ENCODE results near the gene RIT2.

Gene RIT2

GRCh38 chr18:42914476-42914875, 201.0 kb downstream of the RIT2 start:
- no peaks in the 10 kb centered on the region for H3K9me3 ChIP-seq (ENCODE audit: control insufficient read depth, insufficient read depth, low read length)

GRCh38 chr18:42909095-42909494, 206.4 kb downstream of the RIT2 start:
- Histone ChIP-seq H3K4me1 (ENCODE audit: insufficient read depth, low read length) (no peaks in the 10 kb centered on the region), H3K36me3 (ENCODE audit: insufficient read depth, low read length) (no peaks in the 10 kb centered on the region), H3K9ac (ENCODE audit: low read depth, low read length) (no peak overlapping the region), H3K9me3 (ENCODE audit: control insufficient read depth, insufficient read depth, low read length) (no peaks in the 10 kb centered on the region)

More at GRCh38 chr18:42914476-42914875, 201.0 kb downstream of the RIT2 start:
- H3K4me1 ChIP-seq (ENCODE audit: insufficient read depth, low read length): no peaks in the 10 kb centered on the region
- no peaks in the 10 kb centered on the region for H3K36me3 ChIP-seq (ENCODE audit: insufficient read depth, low read length)
- H3K9ac ChIP-seq (ENCODE audit: low read depth, low read length): no peak overlapping the region

- no peaks in the 10 kb centered on the region for H3K9me3 ChIP-seq (ENCODE audit: control insufficient read depth, insufficient read depth, low read length)
- H3K36me3 ChIP-seq (ENCODE audit: insufficient read depth, low read length): no peaks in the 10 kb centered on the region
- H3K9ac ChIP-seq (ENCODE audit: low read depth, low read length): no peak overlapping the region
- H3K4me1 ChIP-seq (ENCODE audit: insufficient read depth, low read length): no peaks in the 10 kb centered on the region
These were observed 208.7 kb downstream of the RIT2 start for GRCh38 chr18:42906761-42907160.

- Histone ChIP-seq H3K4me1 (ENCODE audit: insufficient read depth, low read length) (no peaks in the 10 kb centered on the region), H3K36me3 (ENCODE audit: insufficient read depth, low read length) (no peaks in the 10 kb centered on the region), H3K9ac (ENCODE audit: low read depth, low read length) (no peak overlapping the region), H3K9me3 (ENCODE audit: control insufficient read depth, insufficient read depth, low read length) (peaks cover 6% of the 10 kb centered on the region; the same call in 1 of the 2 replicates)
These were observed 214.3 kb downstream of the RIT2 start for GRCh38 chr18:42901161-42901560.

- Histone ChIP-seq H3K9ac (ENCODE audit: low read depth, low read length) (no peak overlapping the region), H3K36me3 (ENCODE audit: insufficient read depth, low read length) (no peaks in the 10 kb centered on the region), H3K4me1 (ENCODE audit: insufficient read depth, low read length) (no peaks in the 10 kb centered on the region; the same call in 1 of the 2 replicates), H3K9me3 (ENCODE audit: control insufficient read depth, insufficient read depth, low read length) (peaks cover 4% of the 10 kb centered on the region; the same call in 1 of the 2 replicates)
These were observed 221.5 kb downstream of the RIT2 start for GRCh38 chr18:42893977-42894376.

- no peaks in the 10 kb centered on the region for H3K36me3 ChIP-seq (ENCODE audit: insufficient read depth, low read length)
- H3K9ac ChIP-seq (ENCODE audit: low read depth, low read length): no peak overlapping the region
- no peaks in the 10 kb centered on the region; the same call in 1 of the 2 replicates for H3K4me1 ChIP-seq (ENCODE audit: insufficient read depth, low read length)
- H3K9me3 ChIP-seq (ENCODE audit: control insufficient read depth, insufficient read depth, low read length): no peaks in the 10 kb centered on the region
These were observed 223.3 kb downstream of the RIT2 start for GRCh38 chr18:42892181-42892580.

- Histone ChIP-seq H3K9ac (ENCODE audit: low read depth, low read length) (no peak overlapping the region), H3K4me1 (ENCODE audit: insufficient read depth, low read length) (no peaks in the 10 kb centered on the region; the same call in 1 of the 2 replicates), H3K9me3 (ENCODE audit: control insufficient read depth, insufficient read depth, low read length) (no peaks in the 10 kb centered on the region), H3K36me3 (ENCODE audit: insufficient read depth, low read length) (no peaks in the 10 kb centered on the region)
These were observed 223.8 kb downstream of the RIT2 start for GRCh38 chr18:42891705-42892104.

- Histone ChIP-seq H3K9me3 (ENCODE audit: control insufficient read depth, insufficient read depth, low read length) (no peaks in the 10 kb centered on the region), H3K36me3 (ENCODE audit: insufficient read depth, low read length) (no peaks in the 10 kb centered on the region), H3K9ac (ENCODE audit: low read depth, low read length) (no peak overlapping the region), H3K4me1 (ENCODE audit: insufficient read depth, low read length) (no peaks in the 10 kb centered on the region)
These were observed 232.3 kb downstream of the RIT2 start for GRCh38 chr18:42883169-42883568.

GRCh38 chr18:42882122-42882521, 233.4 kb downstream of the RIT2 start:
- H3K9ac ChIP-seq (ENCODE audit: low read depth, low read length): no peak overlapping the region

GRCh38 chr18:42872838-42873237, 242.6 kb downstream of the RIT2 start:
- Histone ChIP-seq H3K9me3 (ENCODE audit: control insufficient read depth, insufficient read depth, low read length) (no peaks in the 10 kb centered on the region), H3K36me3 (ENCODE audit: insufficient read depth, low read length) (no peaks in the 10 kb centered on the region), H3K9ac (ENCODE audit: low read depth, low read length) (no peak overlapping the region), H3K4me1 (ENCODE audit: insufficient read depth, low read length) (peaks cover 3% of the 10 kb centered on the region)

More at GRCh38 chr18:42882122-42882521, 233.4 kb downstream of the RIT2 start:
- no peaks in the 10 kb centered on the region for H3K36me3 ChIP-seq (ENCODE audit: insufficient read depth, low read length)
- no peaks in the 10 kb centered on the region for H3K4me1 ChIP-seq (ENCODE audit: insufficient read depth, low read length)
- H3K9me3 ChIP-seq (ENCODE audit: control insufficient read depth, insufficient read depth, low read length): no peaks in the 10 kb centered on the region

- Histone ChIP-seq H3K4me1 (ENCODE audit: insufficient read depth, low read length) (no peaks in the 10 kb centered on the region), H3K9me3 (ENCODE audit: control insufficient read depth, insufficient read depth, low read length) (no peaks in the 10 kb centered on the region), H3K9ac (ENCODE audit: low read depth, low read length) (no peak overlapping the region), H3K36me3 (ENCODE audit: insufficient read depth, low read length) (no peaks in the 10 kb centered on the region)
These were observed 250.6 kb downstream of the RIT2 start for GRCh38 chr18:42864876-42865275.

GRCh38 chr18:42861271-42861670, 254.2 kb downstream of the RIT2 start:
- H3K9me3 ChIP-seq (ENCODE audit: control insufficient read depth, insufficient read depth, low read length): no peaks in the 10 kb centered on the region
- H3K36me3 ChIP-seq (ENCODE audit: insufficient read depth, low read length): no peaks in the 10 kb centered on the region
- no peak overlapping the region for H3K9ac ChIP-seq (ENCODE audit: low read depth, low read length)
- no peaks in the 10 kb centered on the region for H3K4me1 ChIP-seq (ENCODE audit: insufficient read depth, low read length)

GRCh38 chr18:42860548-42860947, 254.9 kb downstream of the RIT2 start:
- Histone ChIP-seq H3K36me3 (ENCODE audit: insufficient read depth, low read length) (no peaks in the 10 kb centered on the region), H3K9ac (ENCODE audit: low read depth, low read length) (no peak overlapping the region), H3K9me3 (ENCODE audit: control insufficient read depth, insufficient read depth, low read length) (no peaks in the 10 kb centered on the region), H3K4me1 (ENCODE audit: insufficient read depth, low read length) (peaks cover 1% of the 10 kb centered on the region; the same call in 1 of the 2 replicates)

- Histone ChIP-seq H3K9ac (ENCODE audit: low read depth, low read length) (no peak overlapping the region), H3K4me1 (ENCODE audit: insufficient read depth, low read length) (peaks cover 7% of the 10 kb centered on the region; the same call in 1 of the 2 replicates), H3K9me3 (ENCODE audit: control insufficient read depth, insufficient read depth, low read length) (no peaks in the 10 kb centered on the region), H3K36me3 (ENCODE audit: insufficient read depth, low read length) (no peaks in the 10 kb centered on the region)
These were observed 255.5 kb downstream of the RIT2 start for GRCh38 chr18:42860011-42860410.

- H3K9me3 ChIP-seq (ENCODE audit: control insufficient read depth, insufficient read depth, low read length): no peaks in the 10 kb centered on the region
- no peak overlapping the region for H3K9ac ChIP-seq (ENCODE audit: low read depth, low read length)
- no peaks in the 10 kb centered on the region for H3K36me3 ChIP-seq (ENCODE audit: insufficient read depth, low read length)
- peaks cover 11% of the 10 kb centered on the region; the same call in 1 of the 2 replicates for H3K4me1 ChIP-seq (ENCODE audit: insufficient read depth, low read length)
These were observed 260.9 kb downstream of the RIT2 start for GRCh38 chr18:42854558-42854957.
